GM23338 (cell line): ENCODE measurements around the gene UBR2.

Source experiments
- CTCF ChIP-seq, 2 experiments: fragments of 200-600 bp in 1 of 2; sonication (generic) in 1 of 2; conservative IDR thresholded peaks; 2 replicates each; pipeline versions ENCODE4 v1.5.1 to v1.6.1; 2016 to 2017; ENCODE audit warnings: antibody characterized with exemption in 2 of 2, low read depth in 2 of 2, mild to moderate bottlenecking in 2 of 2, moderate library complexity in 1 of 2
- JUNB ChIP-seq: IDR thresholded peaks from one replicate; pipeline ENCODE4 v1.6.1; 2016; ENCODE audit warnings: antibody characterized with exemption; ENCODE audit not compliant: unreplicated experiment
- POLR2AphosphoS5 ChIP-seq: IDR thresholded peaks from 2 replicates; pipeline ENCODE4 v1.6.1; 2016; ENCODE audit warnings: antibody characterized with exemption, low read depth

GRCh38 chr6:42615518-42615917 lies 51.7 kb downstream of the UBR2 start:
- TF ChIP-seq JUNB (no peak), CTCF (conservative IDR thresholded peaks at IDR 0.05; ENCODE audit: low read depth in 2 of 2) (no peak), POLR2AphosphoS5 (no peak)
